D721Med (cell line): ENCODE data around the gene SLC35E2B.
A peak's percentile ranks its signal among the peaks of the same experiment; 100 is the strongest.
"Not testable (repeated sequence)": the region's sequence is repeated elsewhere in the genome, so short reads cannot be mapped to it uniquely, and the experiment has no call there.

ENCODE experiments used
- DNase-seq: peaks from one replicate; pipeline ENCODE4 v3.0.0; 2011; ENCODE audit warnings: low spot score; ENCODE audit not compliant: insufficient read length
- FAIRE-seq: peaks from 2 replicates; lab custom pipeline; 2011; peaks lifted over from hg19 to GRCh38; lab: Jason Lieb, UNC
- TF ChIP-seq, protein P1 (sequence below): IDR thresholded peaks from 2 replicates; pipeline ENCODE4 v1.5.1; 2012; ENCODE audit warnings: mild to moderate bottlenecking, control low read depth; ENCODE audit not compliant: insufficient read depth; ENCODE audit errors: missing control alignments

The SLC35E2B gene

DNA sequence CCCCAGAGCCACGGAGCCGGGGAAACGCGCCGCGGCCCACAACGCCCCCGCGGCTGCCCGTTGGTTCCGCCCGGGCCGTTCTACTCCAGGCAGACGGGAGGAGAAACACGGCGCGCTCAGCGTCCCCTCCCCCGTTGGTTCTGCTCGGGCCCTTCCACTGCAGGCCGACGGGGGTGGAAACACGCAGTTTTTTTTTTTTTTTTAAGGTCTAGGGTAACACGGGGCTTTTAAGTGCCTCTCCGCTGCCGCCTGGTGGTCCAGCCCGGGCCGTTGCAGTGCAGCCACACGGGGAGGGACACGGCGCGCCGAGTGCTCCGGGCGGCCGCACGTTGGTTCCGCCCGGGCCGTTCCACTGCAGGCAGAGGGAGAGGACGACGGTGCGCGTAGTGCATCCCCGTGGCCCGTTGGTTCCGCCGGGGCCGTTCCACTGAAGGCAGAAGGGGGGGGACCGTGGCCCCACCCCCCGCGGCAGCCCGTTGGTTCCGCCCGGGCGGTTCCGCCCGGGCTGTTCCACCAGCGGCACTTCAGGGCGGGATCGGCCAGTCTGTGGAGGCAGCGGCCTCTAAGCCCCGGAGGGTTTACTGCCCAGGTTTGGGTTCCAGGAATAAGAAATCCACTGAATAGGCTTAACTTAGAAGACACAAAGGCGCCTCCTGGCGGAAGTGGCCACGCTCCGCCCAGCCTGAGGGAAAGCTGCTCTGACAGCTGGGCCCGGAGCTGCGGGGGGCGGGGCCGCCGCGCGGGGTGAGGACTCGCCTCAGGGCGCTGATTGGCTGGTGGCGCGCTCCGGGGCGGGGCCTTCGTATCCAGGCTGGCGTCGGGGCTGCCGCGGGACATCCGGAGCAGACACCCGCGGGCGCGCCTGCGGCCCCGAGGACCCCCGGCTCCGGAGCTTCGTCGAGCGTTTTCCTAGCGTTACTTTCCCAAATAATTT, at the start of gene SLC35E2B:
TSS of gene SLC35E2B (minus strand) at position 82 of the 934 bp plus-strand sequence. CDS start 16,096 bp downstream, outside the sequence.
- FAIRE-seq, DNase-seq: not testable (repeated sequence)

DNA sequence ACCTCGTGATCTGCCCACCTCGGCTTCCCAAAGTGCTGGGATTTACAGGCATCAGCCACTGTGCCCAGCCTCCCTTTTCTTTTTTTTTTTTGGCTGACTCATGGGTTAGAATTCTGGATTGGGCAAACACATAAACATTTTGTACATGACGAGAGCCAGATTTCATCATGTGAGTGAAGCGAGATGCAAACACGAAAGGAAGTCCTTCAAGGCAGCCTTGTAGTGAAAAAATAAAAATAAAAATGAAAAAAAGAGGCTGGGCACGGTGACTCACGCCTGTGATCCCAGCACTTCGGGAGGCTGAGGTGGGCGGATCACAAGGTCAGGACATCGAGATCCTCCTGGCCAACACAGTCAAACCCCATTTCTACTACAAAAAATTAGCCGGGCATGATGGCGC, 48.4 kb upstream of the SLC35E2B start:
- DNase-seq, FAIRE-seq: not testable (repeated sequence)

- DNase-seq, FAIRE-seq: not testable (repeated sequence)
These were observed 46.3 kb upstream of the SLC35E2B start for GRCh38 chr1:1738799-1739337.

DNA sequence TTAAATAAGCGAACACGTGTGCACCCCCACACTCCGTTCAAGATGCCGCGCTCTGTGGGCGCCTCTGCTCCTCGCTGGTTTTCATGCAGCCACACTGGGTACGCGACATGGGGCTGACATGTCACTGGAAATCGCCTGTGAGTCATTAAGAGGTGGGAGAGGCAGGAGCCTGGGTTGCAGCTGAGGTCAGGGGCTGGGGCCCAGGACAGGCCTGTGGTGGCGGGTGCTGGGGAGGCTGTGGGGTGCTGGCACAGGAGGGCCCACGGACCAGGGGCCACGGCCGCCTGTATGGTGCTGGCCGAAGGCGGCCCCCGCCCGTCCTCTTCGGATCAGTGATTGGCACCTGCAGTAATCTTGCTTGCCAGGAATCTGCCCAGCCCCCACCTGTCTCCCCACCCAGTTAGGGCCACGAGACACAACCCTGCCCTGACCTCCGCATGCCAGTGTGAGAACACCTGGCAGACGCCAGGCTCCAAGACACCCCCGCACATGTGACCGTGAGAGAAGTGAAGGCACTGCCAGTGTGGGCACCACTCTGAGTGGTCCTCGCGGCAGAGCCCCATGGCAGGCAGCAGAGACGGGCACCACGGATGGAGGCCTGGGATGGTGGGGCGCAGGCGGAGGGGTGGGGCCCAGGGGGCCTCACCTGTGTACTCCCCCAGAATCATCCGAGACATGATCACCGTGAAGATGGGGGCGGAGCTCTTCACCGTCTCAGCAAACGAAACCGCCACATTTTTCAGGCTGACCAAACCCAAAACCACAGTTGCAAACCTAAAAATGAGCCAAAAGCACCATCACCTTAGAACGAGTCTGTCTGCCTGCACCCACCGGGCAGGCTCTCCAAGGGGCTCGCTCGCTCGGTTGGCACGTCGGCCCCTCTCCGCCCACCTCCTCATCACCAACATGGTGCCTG, 45.3 kb upstream of the SLC35E2B start:
- FAIRE-seq, DNase-seq: not testable (repeated sequence)

GRCh38 chr1:1732381-1732780, 39.8 kb upstream of the SLC35E2B start:
- TF ChIP-seq, protein P1, sequence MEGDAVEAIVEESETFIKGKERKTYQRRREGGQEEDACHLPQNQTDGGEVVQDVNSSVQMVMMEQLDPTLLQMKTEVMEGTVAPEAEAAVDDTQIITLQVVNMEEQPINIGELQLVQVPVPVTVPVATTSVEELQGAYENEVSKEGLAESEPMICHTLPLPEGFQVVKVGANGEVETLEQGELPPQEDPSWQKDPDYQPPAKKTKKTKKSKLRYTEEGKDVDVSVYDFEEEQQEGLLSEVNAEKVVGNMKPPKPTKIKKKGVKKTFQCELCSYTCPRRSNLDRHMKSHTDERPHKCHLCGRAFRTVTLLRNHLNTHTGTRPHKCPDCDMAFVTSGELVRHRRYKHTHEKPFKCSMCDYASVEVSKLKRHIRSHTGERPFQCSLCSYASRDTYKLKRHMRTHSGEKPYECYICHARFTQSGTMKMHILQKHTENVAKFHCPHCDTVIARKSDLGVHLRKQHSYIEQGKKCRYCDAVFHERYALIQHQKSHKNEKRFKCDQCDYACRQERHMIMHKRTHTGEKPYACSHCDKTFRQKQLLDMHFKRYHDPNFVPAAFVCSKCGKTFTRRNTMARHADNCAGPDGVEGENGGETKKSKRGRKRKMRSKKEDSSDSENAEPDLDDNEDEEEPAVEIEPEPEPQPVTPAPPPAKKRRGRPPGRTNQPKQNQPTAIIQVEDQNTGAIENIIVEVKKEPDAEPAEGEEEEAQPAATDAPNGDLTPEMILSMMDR = no peak
- DNase-seq (no peak), FAIRE-seq (no peak)

GRCh38 chr1:1730870-1731269, 38.3 kb upstream of the SLC35E2B start:
- TF ChIP-seq, protein P1 = no peak
- DNase-seq (no peak), FAIRE-seq (no peak)

DNA sequence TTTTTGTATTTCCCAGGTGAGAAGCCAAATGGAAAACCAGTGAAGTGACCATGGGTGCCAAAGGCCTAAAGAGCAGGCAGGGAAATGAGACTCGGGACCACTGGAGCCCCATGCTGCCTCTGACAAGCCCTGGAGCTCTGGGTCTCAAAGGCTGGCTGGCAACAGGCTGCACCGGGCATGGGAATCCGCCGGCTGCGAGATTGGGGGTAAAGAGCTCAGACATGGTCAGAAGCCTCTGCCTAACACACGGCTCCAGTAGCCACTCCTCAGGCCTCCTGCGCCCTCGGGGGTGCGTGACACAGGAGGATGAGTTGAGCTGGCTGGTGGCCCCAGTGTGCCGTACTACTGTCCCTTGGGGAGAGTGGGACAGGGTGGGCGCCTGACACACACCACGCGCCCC, 37.6 kb upstream of the SLC35E2B start:
- not testable (repeated sequence) for FAIRE-seq, DNase-seq

DNA sequence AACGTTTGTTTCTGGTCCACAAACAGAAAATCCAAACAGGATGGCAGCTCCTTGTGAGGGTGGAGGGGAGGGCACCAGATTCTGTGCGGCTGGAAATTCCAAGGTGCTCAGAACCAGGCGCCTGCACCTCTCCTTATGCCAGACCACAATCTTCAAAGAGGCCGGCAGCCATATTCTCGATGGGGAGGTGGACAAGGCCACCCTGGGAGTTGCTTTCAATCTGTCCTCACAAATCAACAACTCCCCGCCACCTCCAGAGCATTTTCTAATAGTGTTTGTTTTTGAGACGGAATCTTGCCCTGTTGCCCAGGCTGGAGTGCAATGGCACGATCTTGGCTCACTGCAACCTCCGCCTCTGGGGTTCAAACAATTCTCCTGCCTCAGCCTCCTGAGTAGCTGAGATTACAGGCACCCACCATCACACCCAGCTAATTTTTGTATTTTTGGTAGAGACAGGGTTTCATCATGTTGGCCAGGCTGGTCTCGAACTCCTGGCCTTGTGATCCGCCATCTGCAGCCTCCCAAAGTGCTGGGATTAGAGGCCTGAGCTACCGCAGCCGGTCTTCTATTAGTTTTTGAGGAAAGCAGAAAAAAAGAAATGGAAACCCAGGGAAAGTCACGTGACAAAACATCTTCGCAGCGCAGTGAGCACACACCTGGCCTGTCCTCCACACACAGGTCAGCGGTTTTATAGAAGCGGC, 36.7 kb upstream of the SLC35E2B start:
- not testable (repeated sequence) for DNase-seq, FAIRE-seq

- FAIRE-seq, DNase-seq: not testable (repeated sequence)
These were observed 35.9 kb upstream of the SLC35E2B start for GRCh38 chr1:1728308-1729005.

DNA sequence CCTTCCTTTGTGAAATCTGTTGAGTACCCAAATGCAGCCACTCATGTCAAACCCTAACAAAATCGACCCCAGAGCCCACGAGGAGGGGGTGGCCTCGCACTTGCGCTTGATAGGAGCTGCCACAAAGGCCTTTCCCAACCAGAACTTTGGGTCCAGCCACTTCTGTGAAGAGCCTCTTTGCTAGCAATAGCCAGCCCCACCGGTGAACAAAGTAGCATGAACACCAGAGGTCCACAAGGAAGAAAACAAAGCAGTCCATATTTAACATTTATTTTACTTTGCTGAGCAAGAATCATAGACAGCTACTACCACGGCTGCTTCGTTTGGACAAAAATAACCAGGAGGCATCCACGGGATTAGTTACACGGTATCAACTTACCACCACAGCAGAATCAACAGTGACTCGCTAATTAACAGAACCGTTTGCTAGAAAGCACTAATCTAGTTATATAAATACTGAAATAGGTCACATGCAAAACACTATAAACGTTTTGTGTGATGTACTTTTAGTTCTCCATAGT, 34.6 kb upstream of the SLC35E2B start:
- FAIRE-seq, DNase-seq: not testable (repeated sequence)

DNA sequence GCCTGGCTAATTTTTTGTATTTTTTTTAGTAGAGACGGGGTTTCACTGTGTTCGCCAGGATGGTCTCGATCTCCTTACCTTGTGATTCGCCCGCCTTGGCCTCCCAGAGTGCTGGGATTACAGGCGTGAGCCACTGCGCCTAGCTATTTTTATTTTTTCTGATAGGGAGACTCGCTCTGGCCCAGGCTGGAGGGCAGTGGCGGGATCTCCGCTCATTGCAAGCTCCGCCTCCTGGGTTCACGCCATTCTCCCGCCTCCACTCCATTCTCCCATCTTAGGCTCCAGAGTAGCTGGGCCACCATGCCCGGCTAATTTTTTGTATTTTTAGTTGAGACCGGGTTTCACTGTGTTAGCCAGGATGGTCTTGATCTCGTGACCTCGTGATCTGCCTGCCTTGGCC, 33.5 kb upstream of the SLC35E2B start:
- FAIRE-seq, DNase-seq: not testable (repeated sequence)

DNA sequence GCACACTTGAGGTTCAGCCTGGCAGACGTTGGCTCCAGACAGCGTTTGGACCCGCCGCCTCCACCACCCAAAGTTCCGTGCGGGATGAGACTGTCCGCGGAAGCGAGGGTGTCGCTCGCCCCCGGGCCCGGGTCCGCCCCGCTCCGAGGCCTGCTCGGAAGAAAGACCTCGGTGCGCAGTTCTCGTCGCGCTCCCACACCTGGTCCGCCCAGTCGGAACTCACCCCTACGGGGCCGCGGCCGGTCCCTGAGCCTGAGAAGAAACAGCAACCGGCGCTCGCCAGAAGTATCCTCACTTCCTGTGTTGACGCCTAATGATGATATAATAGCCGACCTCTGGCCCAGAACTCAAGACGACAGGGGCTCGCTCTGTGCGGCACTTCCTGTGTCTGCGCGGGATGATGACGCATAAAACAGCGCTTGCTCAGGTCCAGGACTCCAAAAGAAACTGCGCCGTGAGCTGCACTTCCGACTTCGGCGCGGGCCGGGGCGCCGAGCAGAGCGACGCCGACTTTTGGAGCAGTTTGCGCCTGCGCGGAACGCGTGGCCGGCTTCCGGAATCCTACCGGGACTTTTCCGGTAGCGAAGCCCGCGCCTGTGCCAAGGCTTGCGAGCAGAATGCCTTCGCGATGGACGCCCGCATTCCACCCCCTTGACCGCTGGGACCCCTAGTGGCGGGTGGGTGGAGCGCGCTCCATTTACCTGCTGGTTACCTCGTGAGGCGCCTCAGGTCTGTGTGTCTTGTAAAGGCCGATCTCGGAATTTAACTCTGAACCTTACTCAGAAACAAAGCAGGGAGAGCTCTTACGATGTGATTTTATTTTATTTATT, 31.7 kb upstream of the SLC35E2B start, which contains the start of gene CDK11A:
TSS of gene CDK11A (minus strand) at position 323 of the 830 bp plus-strand sequence. CDS start 1,539 bp downstream, outside the sequence.
- DNase-seq = peak; percentile 69
- FAIRE-seq = not testable (repeated sequence)
